ENCODE results near the gene MEN1. TPM values are rescaled to one million over a fixed set of nuclear protein-coding genes. Genes with fewer than 3 reads are reported as not detected.

Gene MEN1
- total and polyA plus RNA-seq, 2 of the 13 experiments (the other 11 are each of a cell fraction or from before 2014, with no cell fraction given): 20.5 to 27.3 TPM

DNA sequence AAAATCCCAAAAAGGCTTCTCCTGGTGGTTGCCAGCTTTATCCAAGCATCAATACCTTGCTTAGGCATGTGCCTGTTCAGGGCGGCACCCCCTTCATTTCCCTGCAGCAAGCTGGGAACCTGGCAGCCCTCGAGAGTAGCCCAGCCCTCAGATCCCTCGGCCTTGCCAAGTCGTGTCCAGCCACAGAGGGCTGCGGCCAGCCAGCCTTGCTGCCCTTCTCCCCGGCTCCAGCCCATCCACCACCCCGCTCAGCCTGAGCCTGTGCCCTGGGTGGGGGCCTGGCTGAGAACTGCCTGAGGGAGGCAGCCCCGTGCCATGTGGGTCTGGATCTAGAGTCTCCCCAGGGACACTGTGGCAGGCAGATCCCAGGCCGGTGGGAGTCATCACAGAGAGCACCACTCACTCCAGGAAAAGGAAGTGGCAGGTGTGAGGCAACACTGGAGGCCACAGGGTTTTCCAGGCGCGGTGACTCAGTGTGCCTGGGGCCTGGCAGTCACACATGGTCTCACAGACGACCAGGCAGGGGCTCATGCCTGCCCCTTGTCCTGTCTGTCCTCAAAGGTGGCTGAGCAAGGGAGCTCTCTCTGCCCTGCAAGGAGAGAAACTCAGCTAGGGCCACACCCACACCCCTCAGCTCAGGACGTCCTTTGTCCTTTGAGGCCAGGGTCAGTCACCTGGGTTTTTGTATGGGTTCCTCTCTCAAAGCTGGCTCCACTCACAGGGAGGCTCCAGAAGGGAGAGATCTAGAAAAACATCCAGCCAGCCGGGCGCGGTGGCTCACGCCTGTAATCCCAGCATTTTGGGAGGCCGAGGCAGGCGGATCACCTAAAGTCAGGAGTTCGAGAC is 46.3 kb upstream of the MEN1 start (continued):
- TF ChIP-seq, protein P1, sequence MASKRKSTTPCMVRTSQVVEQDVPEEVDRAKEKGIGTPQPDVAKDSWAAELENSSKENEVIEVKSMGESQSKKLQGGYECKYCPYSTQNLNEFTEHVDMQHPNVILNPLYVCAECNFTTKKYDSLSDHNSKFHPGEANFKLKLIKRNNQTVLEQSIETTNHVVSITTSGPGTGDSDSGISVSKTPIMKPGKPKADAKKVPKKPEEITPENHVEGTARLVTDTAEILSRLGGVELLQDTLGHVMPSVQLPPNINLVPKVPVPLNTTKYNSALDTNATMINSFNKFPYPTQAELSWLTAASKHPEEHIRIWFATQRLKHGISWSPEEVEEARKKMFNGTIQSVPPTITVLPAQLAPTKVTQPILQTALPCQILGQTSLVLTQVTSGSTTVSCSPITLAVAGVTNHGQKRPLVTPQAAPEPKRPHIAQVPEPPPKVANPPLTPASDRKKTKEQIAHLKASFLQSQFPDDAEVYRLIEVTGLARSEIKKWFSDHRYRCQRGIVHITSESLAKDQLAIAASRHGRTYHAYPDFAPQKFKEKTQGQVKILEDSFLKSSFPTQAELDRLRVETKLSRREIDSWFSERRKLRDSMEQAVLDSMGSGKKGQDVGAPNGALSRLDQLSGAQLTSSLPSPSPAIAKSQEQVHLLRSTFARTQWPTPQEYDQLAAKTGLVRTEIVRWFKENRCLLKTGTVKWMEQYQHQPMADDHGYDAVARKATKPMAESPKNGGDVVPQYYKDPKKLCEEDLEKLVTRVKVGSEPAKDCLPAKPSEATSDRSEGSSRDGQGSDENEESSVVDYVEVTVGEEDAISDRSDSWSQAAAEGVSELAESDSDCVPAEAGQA (IDR thresholded peaks at IDR 0.05; ENCODE audit: low read depth): 0 out of 2 replicates have a peak, but pooled peaks have one; percentile 23
- TF ChIP-seq, protein P1 (CRISPR knock-in tag; IDR thresholded peaks at IDR 0.05; ENCODE audit: borderline replicate concordance): no peak
- TF ChIP-seq KDM3A (CRISPR knock-in tag; IDR thresholded peaks at IDR 0.05; ENCODE audit: low read depth) (no peak), ZNF260 (CRISPR knock-in tag; IDR thresholded peaks at IDR 0.05; ENCODE audit: borderline replicate concordance, low read depth) (no peak), MAFK (conservative IDR thresholded peaks at IDR 0.05 in 1 of 2, IDR thresholded peaks at IDR 0.05 in 1 of 2; ENCODE audit: low read length in 2 of 2) (no peak), ZBTB21 (CRISPR knock-in tag; IDR thresholded peaks at IDR 0.05) (peak; percentile 64; the same call in 1 of the 2 replicates), ZNF335 (CRISPR knock-in tag; IDR thresholded peaks at IDR 0.05) (peak; percentile 66; the same call in 1 of the 2 replicates), FOSL2 (CRISPR knock-in tag; IDR thresholded peaks at IDR 0.05) (peak; percentile 95), EP300 (IDR thresholded peaks at IDR 0.05; ENCODE audit: low read depth in 2 of 2, low read length in 2 of 2) (no peak), EP300 (CRISPR knock-in tag; IDR thresholded peaks at IDR 0.05; ENCODE audit: borderline replicate concordance) (peak; percentile 76), PRMT3 (CRISPR knock-in tag; IDR thresholded peaks at IDR 0.05; ENCODE audit: borderline replicate concordance, low read depth) (no peak), THAP11 (CRISPR knock-in tag; IDR thresholded peaks at IDR 0.05) (0 out of 2 replicates have a peak, but pooled peaks have one; percentile 43), JARID2 (CRISPR knock-in tag; IDR thresholded peaks at IDR 0.05; ENCODE audit: insufficient replicate concordance) (peak; percentile 40), ZFP36L1 (CRISPR knock-in tag; IDR thresholded peaks at IDR 0.05) (no peak), ZNF232 (CRISPR knock-in tag; IDR thresholded peaks at IDR 0.05; ENCODE audit: borderline replicate concordance) (no peak)
- TF ChIP-seq, protein P2, sequence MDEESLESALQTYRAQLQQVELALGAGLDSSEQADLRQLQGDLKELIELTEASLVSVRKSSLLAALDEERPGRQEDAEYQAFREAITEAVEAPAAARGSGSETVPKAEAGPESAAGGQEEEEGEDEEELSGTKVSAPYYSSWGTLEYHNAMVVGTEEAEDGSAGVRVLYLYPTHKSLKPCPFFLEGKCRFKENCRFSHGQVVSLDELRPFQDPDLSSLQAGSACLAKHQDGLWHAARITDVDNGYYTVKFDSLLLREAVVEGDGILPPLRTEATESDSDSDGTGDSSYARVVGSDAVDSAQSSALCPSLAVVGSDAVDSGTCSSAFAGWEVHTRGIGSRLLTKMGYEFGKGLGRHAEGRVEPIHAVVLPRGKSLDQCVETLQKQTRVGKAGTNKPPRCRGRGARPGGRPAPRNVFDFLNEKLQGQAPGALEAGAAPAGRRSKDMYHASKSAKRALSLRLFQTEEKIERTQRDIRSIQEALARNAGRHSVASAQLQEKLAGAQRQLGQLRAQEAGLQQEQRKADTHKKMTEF (CRISPR knock-in tag; IDR thresholded peaks at IDR 0.05): 0 out of 2 replicates have a peak, but pooled peaks have one; percentile 19
- TF ChIP-seq, protein P3, sequence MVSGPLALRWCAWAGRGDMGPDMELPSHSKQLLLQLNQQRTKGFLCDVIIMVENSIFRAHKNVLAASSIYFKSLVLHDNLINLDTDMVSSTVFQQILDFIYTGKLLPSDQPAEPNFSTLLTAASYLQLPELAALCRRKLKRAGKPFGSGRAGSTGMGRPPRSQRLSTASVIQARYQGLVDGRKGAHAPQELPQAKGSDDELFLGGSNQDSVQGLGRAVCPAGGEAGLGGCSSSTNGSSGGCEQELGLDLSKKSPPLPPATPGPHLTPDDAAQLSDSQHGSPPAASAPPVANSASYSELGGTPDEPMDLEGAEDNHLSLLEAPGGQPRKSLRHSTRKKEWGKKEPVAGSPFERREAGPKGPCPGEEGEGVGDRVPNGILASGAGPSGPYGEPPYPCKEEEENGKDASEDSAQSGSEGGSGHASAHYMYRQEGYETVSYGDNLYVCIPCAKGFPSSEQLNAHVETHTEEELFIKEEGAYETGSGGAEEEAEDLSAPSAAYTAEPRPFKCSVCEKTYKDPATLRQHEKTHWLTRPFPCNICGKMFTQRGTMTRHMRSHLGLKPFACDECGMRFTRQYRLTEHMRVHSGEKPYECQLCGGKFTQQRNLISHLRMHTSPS (CRISPR knock-in tag; IDR thresholded peaks at IDR 0.05; ENCODE audit: low read depth): 0 out of 2 replicates have a peak, but pooled peaks have one; percentile 15
- TF ChIP-seq, protein P4, sequence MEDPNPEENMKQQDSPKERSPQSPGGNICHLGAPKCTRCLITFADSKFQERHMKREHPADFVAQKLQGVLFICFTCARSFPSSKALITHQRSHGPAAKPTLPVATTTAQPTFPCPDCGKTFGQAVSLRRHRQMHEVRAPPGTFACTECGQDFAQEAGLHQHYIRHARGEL (CRISPR knock-in tag; IDR thresholded peaks at IDR 0.05): no peak
- TF ChIP-seq, protein P5, sequence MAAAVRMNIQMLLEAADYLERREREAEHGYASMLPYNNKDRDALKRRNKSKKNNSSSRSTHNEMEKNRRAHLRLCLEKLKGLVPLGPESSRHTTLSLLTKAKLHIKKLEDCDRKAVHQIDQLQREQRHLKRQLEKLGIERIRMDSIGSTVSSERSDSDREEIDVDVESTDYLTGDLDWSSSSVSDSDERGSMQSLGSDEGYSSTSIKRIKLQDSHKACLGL (CRISPR knock-in tag; IDR thresholded peaks at IDR 0.05): peak; percentile 50; the same call in 1 of the 2 replicates

Data from HepG2 (cell line).